Spleen (tissue), 11 donors: ENCODE results near the gene MYBPC1. TPM values are rescaled to one million over a fixed set of nuclear protein-coding genes. Genes with fewer than 3 reads are reported as not detected.
"Not testable (repeated sequence)": the region's sequence is repeated elsewhere in the genome, so short reads cannot be mapped to it uniquely, and the experiment has no call there.

ENCODE experiments used
- DNase-seq: peaks from one replicate; pipeline ENCODE4 v3.0.0-alpha.2; 2020
- H3K27ac ChIP-seq, 8 donors: fragments of 200-600 bp; sonication (generic) in 7 of 8; 1 replicate in 4 of 8; 2 replicates in 4 of 8; pipeline versions ENCODE4 v1.5.0 to v1.8.0; 2016 to 2021; ENCODE audit warnings: inconsistent platforms in 4 of 8, mild to moderate bottlenecking in 4 of 8, moderate library complexity in 1 of 8
- H3K27me3 ChIP-seq, 7 donors: fragments of 200-600 bp; sonication (generic) in 6 of 7; replicated peaks in 1 of 7; 1 replicate in 4 of 7; 2 replicates in 3 of 7; pipeline versions ENCODE4 v1.5.0 to v1.8.0; 2016 to 2021; ENCODE audit warnings: inconsistent platforms in 3 of 7, mild to moderate bottlenecking in 1 of 7
- H3K36me3 ChIP-seq, 6 donors: fragments of 200-600 bp; sonication (generic) in 5 of 6; 1 replicate in 4 of 6; 2 replicates in 2 of 6; pipeline versions ENCODE4 v1.5.0 to v1.8.0; 2016 to 2021; ENCODE audit warnings: inconsistent platforms in 2 of 6
- H3K4me1 ChIP-seq, 6 donors: fragments of 200-600 bp; sonication (generic) in 5 of 6; 1 replicate in 3 of 6; 2 replicates in 3 of 6; pipeline versions ENCODE4 v1.5.0 to v1.8.0; 2016 to 2021; ENCODE audit warnings: inconsistent platforms in 3 of 6
- H3K4me3 ChIP-seq, 8 donors: fragments of 200-600 bp; sonication (generic) in 7 of 8; 1 replicate in 4 of 8; 2 replicates in 4 of 8; pipeline versions ENCODE4 v1.5.0 to v1.8.0; 2016 to 2021; ENCODE audit warnings: inconsistent platforms in 4 of 8, mild to moderate bottlenecking in 4 of 8, moderate library complexity in 2 of 8
- H3K9me3 ChIP-seq, 8 donors: fragments of 200-600 bp; sonication (generic) in 7 of 8; 1 replicate in 4 of 8; 2 replicates in 4 of 8; pipeline versions ENCODE4 v1.5.0 to v1.8.0; 2016 to 2021; ENCODE audit warnings: inconsistent platforms in 4 of 8
- CTCF ChIP-seq, 11 experiments: fragments of 200-600 bp in 7 of 11; fragments of 450-650 bp in 4 of 11; sonication (generic) in 4 of 11; IDR thresholded peaks in 8 of 11; conservative IDR thresholded peaks in 3 of 11; 1 replicate in 7 of 11; 2 replicates in 4 of 11; pipeline versions ENCODE4 v1.4.0 to v1.8.0; 2016 to 2021; ENCODE audit warnings: antibody characterized with exemption in 11 of 11, inconsistent platforms in 4 of 11, mild to moderate bottlenecking in 1 of 11
- POLR2A ChIP-seq, 3 donors: fragments of 450-650 bp; IDR thresholded peaks; one replicate each; pipeline ENCODE4 v1.5.1; 2017; ENCODE audit warnings: antibody characterized with exemption in 3 of 3, mild to moderate bottlenecking in 1 of 3
- POLR2AphosphoS5 ChIP-seq, 3 donors: sonication (generic); formaldehyde crosslinking; IDR thresholded peaks; one replicate each; pipeline ENCODE4 v1.5.1; 2017; ENCODE audit warnings: antibody characterized with exemption in 3 of 3
- WGBS, 5 donors: extraction: QIAGEN DNeasy Blood & Tissue Kit in 3 of 5; methylation state at CpG; one replicate each; pipeline versions ENCODE4 v1.1.5 to v1.1.7; 2013 to 2018; 5-methylcytosine and 5-hydroxymethylcytosine counted together
- intact Hi-C: fragments of 100-400 bp; cut with DNase I; formaldehyde crosslinking; loops from one replicate; pipeline ENCODE4 v1.15.0; 2023; ENCODE audit warnings: low total_unique reads
- polyA plus RNA-seq, 3 donors: library from polyadenylated mRNA; stranded (reverse); fragments of 200-250 nt; gene quantifications; one replicate each; pipeline ENCODE4 v1.2.1, GENCODE V29; 2013
- total RNA-seq, 7 donors: library from RNA; depleted of rRNA in 3 of 7; stranded (reverse); fragments of >200 nt in 3 of 7; fragmentation: NEBNext Ultra II Directional in 4 of 7; extraction: Animal tissue kit (Norgen Biotek cat#: 25700) in 4 of 7; gene quantifications; one replicate each; pipeline versions ENCODE4 v1.1.0 to v1.2.1, GENCODE V29; 2016 to 2021
- donor health status: healthy with polysubstance abuse.
- donor health status: DM: no; HTN: no; CAD: no; lungs with moderate emphysema.
- donor health status: DM: no; HTN: no; CAD: no.
- donor health status: Bipolar disorder and iron deficiency.
- donor health status: healthy.
- donor health status: DM: no; HTN: no; CAD: no.
- donor health status: DM: yes; HTN: yes; CAD: no.

Gene MYBPC1
- total and polyA plus RNA-seq, 10 donors, result 0.06 to 2.7 (median 0.66) TPM; not detected in 4

- no peaks in the 10 kb centered on the region for H3K4me1 ChIP-seq
- no peak for DNase-seq
- no peak overlapping the region for H3K27ac ChIP-seq
- H3K9me3 ChIP-seq, result no peaks in the 10 kb centered on the region
- H3K4me3 ChIP-seq, result no peak overlapping the region
- H3K36me3 ChIP-seq, result no peaks in the 10 kb centered on the region
- H3K27me3 ChIP-seq, result no peaks in the 10 kb centered on the region
- TF ChIP-seq POLR2A (IDR thresholded peaks at IDR 0.05), result no peak
- no peak for TF ChIP-seq CTCF (IDR thresholded peaks at IDR 0.05 in 8 of 11, conservative IDR thresholded peaks at IDR 0.05 in 3 of 11)
- no peak for TF ChIP-seq POLR2AphosphoS5 (IDR thresholded peaks at IDR 0.05)
- intact Hi-C loops, result no loop called here
Measured at GRCh38 chr12:101678081-101678480, 83.3 kb downstream of the MYBPC1 start.

- H3K4me1 ChIP-seq, result no peaks in the 10 kb centered on the region
- H3K4me3 ChIP-seq, result no peak overlapping the region
- H3K9me3 ChIP-seq, result no peaks in the 10 kb centered on the region
- H3K27ac ChIP-seq, result no peak overlapping the region
- no peak for DNase-seq
- no peaks in the 10 kb centered on the region for H3K36me3 ChIP-seq
- TF ChIP-seq CTCF (IDR thresholded peaks at IDR 0.05 in 8 of 11, conservative IDR thresholded peaks at IDR 0.05 in 3 of 11) (no peak), POLR2A (IDR thresholded peaks at IDR 0.05) (no peak), POLR2AphosphoS5 (IDR thresholded peaks at IDR 0.05) (no peak)
- intact Hi-C loops, result no loop called here
- 80 to 85% (median 80%) methylated on average over 3 of the region's 3 CpGs for WGBS, 5 donors
- H3K27me3 ChIP-seq, result no peaks in the 10 kb centered on the region
Measured at GRCh38 chr12:101680240-101680639, 85.5 kb downstream of the MYBPC1 start.

GRCh38 chr12:101680647-101681046 is 85.9 kb downstream of the MYBPC1 start:
- Histone ChIP-seq H3K4me1 (no peaks in the 10 kb centered on the region), H3K27me3 (no peaks in the 10 kb centered on the region), H3K27ac (no peak overlapping the region), H3K4me3 (no peak overlapping the region), H3K36me3 (no peaks in the 10 kb centered on the region), H3K9me3 (no peaks in the 10 kb centered on the region)
- no peak for DNase-seq
- intact Hi-C loops, result no loop called here
- TF ChIP-seq POLR2A (IDR thresholded peaks at IDR 0.05) (no peak), CTCF (IDR thresholded peaks at IDR 0.05 in 8 of 11, conservative IDR thresholded peaks at IDR 0.05 in 3 of 11) (no peak), POLR2AphosphoS5 (IDR thresholded peaks at IDR 0.05) (no peak)

- H3K4me1 ChIP-seq, H3K27ac ChIP-seq, H3K27me3 ChIP-seq, H3K36me3 ChIP-seq, H3K9me3 ChIP-seq, intact Hi-C loops, H3K4me3 ChIP-seq, DNase-seq: not testable (repeated sequence)
- WGBS, 5 donors, result 79 to 92% (median 87%) methylated on average over 6 of the region's 6 CpGs
Measured at GRCh38 chr12:101681627-101682026, 86.9 kb downstream of the MYBPC1 start.

- Histone ChIP-seq H3K27ac (no peak overlapping the region), H3K9me3 (no peaks in the 10 kb centered on the region), H3K4me1 (no peaks in the 10 kb centered on the region), H3K4me3 (no peak overlapping the region), H3K36me3 (no peaks in the 10 kb centered on the region), H3K27me3 (no peaks in the 10 kb centered on the region)
- DNase-seq, result no peak
- TF ChIP-seq CTCF (IDR thresholded peaks at IDR 0.05 in 8 of 11, conservative IDR thresholded peaks at IDR 0.05 in 3 of 11), result no peak
- TF ChIP-seq POLR2A (IDR thresholded peaks at IDR 0.05), result no peak
- no peak for TF ChIP-seq POLR2AphosphoS5 (IDR thresholded peaks at IDR 0.05)
- intact Hi-C loops, result no loop called here
- 71 to 84% (median 80%) methylated on average over 1 of the region's 1 CpG for WGBS, 5 donors
Measured at GRCh38 chr12:101685092-101685491, 90.3 kb downstream of the MYBPC1 start.
